GM19193 (cell line): ENCODE data around the gene ACBD3.

ENCODE experiments used
- POLR2A ChIP-seq: IDR thresholded peaks from 4 replicates; pipeline ENCODE4 v1.6.1; 2011; ENCODE audit not compliant: insufficient read depth, insufficient read length; ENCODE audit errors: extremely low read depth

Gene ACBD3

GRCh38 chr1:226166341-226166740 is 20.2 kb downstream of the ACBD3 start:
- TF ChIP-seq POLR2A, result no peak

GRCh38 chr1:226164154-226164553 is 22.4 kb downstream of the ACBD3 start:
- TF ChIP-seq POLR2A, result no peak

GRCh38 chr1:226162898-226163297 is 23.6 kb downstream of the ACBD3 start:
- no peak for TF ChIP-seq POLR2A

GRCh38 chr1:226158983-226159382 is 27.6 kb downstream of the ACBD3 start:
- no peak for TF ChIP-seq POLR2A

GRCh38 chr1:226158457-226158856 is 28.1 kb downstream of the ACBD3 start:
- TF ChIP-seq POLR2A, result no peak

GRCh38 chr1:226157761-226158316 is 28.7 kb downstream of the ACBD3 start:
- TF ChIP-seq POLR2A, result no peak

- TF ChIP-seq POLR2A, result no peak
Observed at GRCh38 chr1:226154593-226154992, 31.9 kb downstream of the ACBD3 start.

GRCh38 chr1:226149806-226150205 is 36.7 kb downstream of the ACBD3 start:
- no peak for TF ChIP-seq POLR2A

GRCh38 chr1:226148121-226148648 is 38.4 kb downstream of the ACBD3 start:
- no peak for TF ChIP-seq POLR2A

GRCh38 chr1:226144045-226144444 is 42.5 kb downstream of the ACBD3 start:
- no peak for TF ChIP-seq POLR2A

GRCh38 chr1:226135709-226136108 is 50.8 kb downstream of the ACBD3 start:
- TF ChIP-seq POLR2A, result no peak

GRCh38 chr1:226135059-226135651 is 51.4 kb downstream of the ACBD3 start:
- no peak for TF ChIP-seq POLR2A

GRCh38 chr1:226134170-226135058 is 52.1 kb downstream of the ACBD3 start:
- TF ChIP-seq POLR2A, result no peak

- TF ChIP-seq POLR2A, result no peak
Observed at GRCh38 chr1:226133504-226134123, 52.9 kb downstream of the ACBD3 start.
